HEK293T (cell line): ENCODE data around the gene TRAPPC2.

Source experiments
- CTCF ChIA-PET: fragments of 350-600 bp; formaldehyde crosslinking; extraction: SDS; loops from one replicate; lab custom pipeline; 2021; ENCODE audit warnings: antibody characterized with exemption, inconsistent platforms; lab: Yijun Ruan, JAX
- POLR2A ChIA-PET: fragments of 350-600 bp; formaldehyde crosslinking; extraction: SDS; loops from one replicate; lab custom pipeline; 2020; ENCODE audit warnings: antibody characterized with exemption, inconsistent platforms; lab: Yijun Ruan, JAX
- DNase-seq: peaks from one replicate; pipeline ENCODE4 v3.0.0; 2012; ENCODE audit warnings: mixed read lengths; ENCODE audit errors: extremely low spot score
- BHLHE40 ChIP-seq: fragments of 450-650 bp; IDR thresholded peaks from 2 replicates; pipeline ENCODE4 v1.6.1; 2016; ENCODE audit warnings: mild to moderate bottlenecking, moderate library complexity, borderline replicate concordance
- CTBP1 ChIP-seq: fragments of 450-650 bp; IDR thresholded peaks from 2 replicates; pipeline ENCODE4 v1.6.1; 2016; ENCODE audit warnings: borderline replicate concordance
- FOXA1 ChIP-seq: fragments of 450-650 bp; IDR thresholded peaks from 2 replicates; pipeline ENCODE4 v1.6.1; 2016; ENCODE audit warnings: mild to moderate bottlenecking
- FOXM1 ChIP-seq: fragments of 450-650 bp; IDR thresholded peaks from 2 replicates; pipeline ENCODE4 v1.6.1; 2017; ENCODE audit warnings: mild to moderate bottlenecking, borderline replicate concordance
- HDGF ChIP-seq: fragments of 450-650 bp; IDR thresholded peaks from 2 replicates; pipeline ENCODE4 v1.6.1; 2017; ENCODE audit warnings: antibody characterized with exemption, borderline replicate concordance
- L3MBTL2 ChIP-seq: fragments of 450-650 bp; conservative IDR thresholded peaks from 2 replicates; pipeline ENCODE4 v1.6.1; 2016; ENCODE audit warnings: mild to moderate bottlenecking
- LEF1 ChIP-seq: fragments of 450-650 bp; IDR thresholded peaks from 2 replicates; pipeline ENCODE4 v1.6.1; 2017; ENCODE audit warnings: mild to moderate bottlenecking, borderline replicate concordance
- PKNOX1 ChIP-seq: fragments of 450-650 bp; IDR thresholded peaks from 2 replicates; pipeline ENCODE4 v1.6.1; 2016
- SUZ12 ChIP-seq: fragments of 450-650 bp; IDR thresholded peaks from 2 replicates; pipeline ENCODE4 v1.6.1; 2016; ENCODE audit warnings: mild to moderate bottlenecking

The TRAPPC2 gene

DNA sequence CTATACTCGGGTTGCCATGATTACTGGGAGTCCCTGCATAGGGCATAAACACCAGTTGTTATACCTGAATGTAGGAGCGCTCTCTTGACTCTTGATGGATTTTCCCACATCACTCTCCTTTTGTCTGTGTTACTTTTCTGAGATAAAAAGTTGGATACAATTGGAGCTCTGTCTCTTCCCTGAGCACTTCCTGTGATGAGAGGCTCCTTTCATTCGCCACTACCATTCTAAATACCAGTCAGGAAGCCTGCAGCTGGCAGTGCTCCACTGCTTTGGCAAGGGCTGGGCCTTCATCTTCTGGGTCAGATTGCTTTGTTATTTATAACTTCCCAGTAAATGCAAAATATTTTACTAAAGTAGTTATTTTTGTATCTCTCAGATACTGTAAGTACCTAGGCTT, 67.6 kb downstream of the TRAPPC2 start:
- ChIA-PET CTCF (interaction anchor here (1.4 kb wide), 1 partner anchor 8 kb away, joined by 4 read pairs; no protein-coding TSS in a partner anchor), POLR2A (interaction anchor here (1.5 kb wide), 1 partner anchor 68 kb away, joined by 4 read pairs; the partner anchor contains the start of genes OFD1 and TRAPPC2)
- TF ChIP-seq FOXM1 (no peak), HDGF (no peak), CTBP1 (no peak), LEF1 (no peak)
- DNase-seq: no peak

DNA sequence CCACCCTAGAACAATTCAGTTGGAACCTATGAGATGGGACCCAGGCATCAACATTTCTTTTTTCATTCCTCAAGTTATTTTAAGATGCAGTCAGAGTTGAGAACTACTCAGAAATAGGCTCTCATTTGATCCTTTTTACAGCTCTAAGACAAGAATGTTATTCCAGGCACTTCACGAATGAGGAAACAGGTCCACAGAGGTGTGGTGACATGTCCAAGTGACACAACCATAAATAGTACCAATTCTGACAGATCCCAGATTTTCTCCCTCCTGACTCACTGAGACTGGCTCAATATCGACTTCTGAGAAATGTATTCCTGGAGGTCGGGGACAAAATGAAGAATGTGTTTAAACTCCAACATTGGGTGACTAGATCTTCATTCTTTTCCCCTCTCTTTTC, 70.4 kb downstream of the TRAPPC2 start:
- CTCF ChIA-PET: no interaction called here
- DNase-seq: no peak
- TF ChIP-seq SUZ12 (no peak), BHLHE40 (no peak), LEF1 (no peak), L3MBTL2 (no peak), HDGF (no peak), FOXM1 (no peak)
- POLR2A ChIA-PET: interaction anchor here (1.4 to 2.8 kb wide), 3 partner anchors 11 to 71 kb away, joined by 3 to 17 read pairs (median 4); partner anchors contain the start of genes OFD1, TCEANC and TRAPPC2

DNA sequence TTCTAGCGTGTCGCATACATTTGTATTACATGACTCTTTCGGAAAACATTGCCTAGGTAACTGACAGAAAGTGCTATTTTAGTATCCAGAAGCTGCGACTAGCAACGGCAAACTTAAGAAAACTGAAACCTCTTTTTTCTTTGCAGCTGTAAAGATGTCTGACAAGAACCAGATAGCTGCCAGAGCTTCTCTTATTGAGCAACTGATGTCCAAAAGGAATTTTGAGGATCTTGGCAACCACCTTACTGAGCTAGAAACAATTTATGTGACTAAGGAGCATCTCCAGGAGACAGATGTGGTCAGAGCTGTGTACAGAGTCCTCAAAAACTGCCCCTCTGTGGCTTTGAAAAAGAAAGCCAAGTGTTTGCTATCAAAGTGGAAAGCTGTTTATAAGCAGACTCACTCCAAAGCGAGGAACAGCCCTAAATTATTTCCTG, 72.0 kb downstream of the TRAPPC2 start:
- TF ChIP-seq FOXA1: no peak
- no peak for TF ChIP-seq HDGF
- TF ChIP-seq SUZ12: no peak
- TF ChIP-seq PKNOX1: no peak
- ChIA-PET POLR2A (interaction anchor here (0.9 to 2.8 kb wide), 6 partner anchors 10 to 72 kb away, joined by 3 to 17 read pairs (median 3); partner anchors contain the start of genes OFD1, RAB9A, TCEANC and TRAPPC2), CTCF (interaction anchor here (0.8 to 1.1 kb wide), 4 partner anchors 9 to 156 kb away, joined by 3 to 5 read pairs (median 3); no protein-coding TSS in a partner anchor)
- DNase-seq: no peak
